GM04504 (cell line): ENCODE data around the gene SPPL2B.

Source experiments
- DNase-seq: peaks from one replicate; pipeline ENCODE4 v3.0.0-alpha.2; 2012; ENCODE audit warnings: low read depth

The SPPL2B gene

GRCh38 chr19:2356036-2356646 is 27.7 kb downstream of the SPPL2B start:
- no peak for DNase-seq

GRCh38 chr19:2357279-2358206 is 29.1 kb downstream of the SPPL2B start:
- no peak for DNase-seq

- DNase-seq: no peak
Observed at GRCh38 chr19:2358548-2359173, 30.2 kb downstream of the SPPL2B start.

- no peak for DNase-seq
Observed at GRCh38 chr19:2359992-2360685, 31.7 kb downstream of the SPPL2B start, which contains the start of gene TMPRSS9. Gene TMPRSS9, plus strand, starts transcription at chr19:2360265. Its CDS starts 29,521 bp downstream, at chr19:2389786.

- no peak for DNase-seq
Observed at GRCh38 chr19:2360833-2361232, 32.3 kb downstream of the SPPL2B start.

GRCh38 chr19:2361246-2362045 is 33.0 kb downstream of the SPPL2B start:
- DNase-seq: no peak

- DNase-seq: no peak
Observed at GRCh38 chr19:2362046-2362969, 33.8 kb downstream of the SPPL2B start.

GRCh38 chr19:2362970-2363300 is 34.5 kb downstream of the SPPL2B start:
- no peak for DNase-seq

GRCh38 chr19:2363419-2363818 is 34.9 kb downstream of the SPPL2B start:
- no peak for DNase-seq

- no peak for DNase-seq
Observed at GRCh38 chr19:2365201-2365970, 36.9 kb downstream of the SPPL2B start.

GRCh38 chr19:2371656-2372055 is 43.2 kb downstream of the SPPL2B start:
- DNase-seq: peak; percentile 32

- no peak for DNase-seq
Observed at GRCh38 chr19:2372076-2372612, 43.7 kb downstream of the SPPL2B start.

- no peak for DNase-seq
Observed at GRCh38 chr19:2374808-2375207, 46.3 kb downstream of the SPPL2B start.

- no peak for DNase-seq
Observed at GRCh38 chr19:2375353-2376121, 47.1 kb downstream of the SPPL2B start.

GRCh38 chr19:2376784-2377519 is 48.5 kb downstream of the SPPL2B start:
- DNase-seq: no peak

- DNase-seq: no peak
Observed at GRCh38 chr19:2380567-2380966, 52.1 kb downstream of the SPPL2B start.

- DNase-seq: no peak
Observed at GRCh38 chr19:2381148-2381820, 52.8 kb downstream of the SPPL2B start.
